Motor neuron (in vitro differentiated cells): ENCODE data around the gene CDH22. TPM values are rescaled to one million over a fixed set of nuclear protein-coding genes. Genes with fewer than 3 reads are reported as not detected.

Experiments used
- ATAC-seq, 8 experiments: fragments of 200-7000 bp; cut with Tn5 transposase; replicated peaks in 6 of 8; 2 replicates each; pipeline ENCODE4 v1.8.0; 2021; ENCODE audit warnings: mild to moderate bottlenecking in 8 of 8, moderate library complexity in 8 of 8
- H3K27ac ChIP-seq, 2 donors: fragments of 250-450 bp; sonication (Bioruptor Pico); 2 replicates each; pipeline ENCODE4 v1.9.0; 2021; ENCODE audit warnings: antibody characterized with exemption in 2 of 2, mild to moderate bottlenecking in 2 of 2, moderate library complexity in 1 of 2
- H3K4me1 ChIP-seq, 2 donors: fragments of 250-450 bp; sonication (Bioruptor Pico); replicated peaks in 1 of 2; 2 replicates each; pipeline ENCODE4 v1.6.1; 2021; ENCODE audit warnings: antibody characterized with exemption in 2 of 2, mild to moderate bottlenecking in 2 of 2, moderate library complexity in 1 of 2
- H3K4me3 ChIP-seq, 5 donors: fragments of 250-450 bp; sonication (Bioruptor Pico); 2 replicates each; pipeline ENCODE4 v1.9.0; 2021; ENCODE audit warnings: antibody characterized with exemption in 5 of 5, mild to moderate bottlenecking in 5 of 5, moderate library complexity in 4 of 5
- WGBS, 10 experiments: fragments of 450-650 bp; shearing (Covaris generic); methylation state at CpG; one replicate each; pipeline ENCODE4 v1.0.0; 2022; 5-methylcytosine and 5-hydroxymethylcytosine counted together
- in situ Hi-C, 9 experiments: fragments of 400-800 bp; cut with MboI; loops; one replicate each; pipeline ENCODE4 v1.15.0; 2021; ENCODE audit warnings: low sequenced_read_pairs in 9 of 9, low pct_unique_long_range_greater_than_20kb in 2 of 9; ENCODE audit not compliant: unreplicated experiment in 9 of 9
- total RNA-seq, 8 experiments: library from RNA; unstranded; fragments of 300-600 nt; gene quantifications; 2 replicates each; pipeline versions ENCODE4 v1.2.3 to v1.2.4, GENCODE V29; 2022

Gene CDH22
- total RNA-seq, 8 experiments from 2014 or later: 0.36 to 4.4 (median 2.3) TPM

GRCh38 chr20:46341074-46342009 is 33.0 kb upstream of the CDH22 start:
- no peak overlapping the region for H3K27ac ChIP-seq
- in situ Hi-C loops: loop anchor here in 4 of 9 experiments (10.0 to 25.0 kb wide), 3 partner anchors 204 to 329 kb away; partner anchors contain the start of gene MMP9 (in 1 of the 4)
- WGBS, 10 experiments: 8 to 60% (median 16%) methylated on average over 1 to 8 of the region's 24 CpGs; no CpG with 5 or more reads in 1 of the 10 experiments
- ATAC-seq: peak in 6 of 8 experiments; percentile 5 to 73 (median 58)
- peaks cover 54 to 60% of the 10 kb centered on the region in 2 donors for H3K4me1 ChIP-seq
- H3K4me3 ChIP-seq: no peak overlapping the region

GRCh38 chr20:46339037-46339436 is 30.7 kb upstream of the CDH22 start:
- in situ Hi-C loops: loop anchor here in 3 of 9 experiments (25.0 kb wide), 2 partner anchors 202 to 327 kb away; partner anchors contain the start of gene MMP9 (in 1 of the 3)

DNA sequence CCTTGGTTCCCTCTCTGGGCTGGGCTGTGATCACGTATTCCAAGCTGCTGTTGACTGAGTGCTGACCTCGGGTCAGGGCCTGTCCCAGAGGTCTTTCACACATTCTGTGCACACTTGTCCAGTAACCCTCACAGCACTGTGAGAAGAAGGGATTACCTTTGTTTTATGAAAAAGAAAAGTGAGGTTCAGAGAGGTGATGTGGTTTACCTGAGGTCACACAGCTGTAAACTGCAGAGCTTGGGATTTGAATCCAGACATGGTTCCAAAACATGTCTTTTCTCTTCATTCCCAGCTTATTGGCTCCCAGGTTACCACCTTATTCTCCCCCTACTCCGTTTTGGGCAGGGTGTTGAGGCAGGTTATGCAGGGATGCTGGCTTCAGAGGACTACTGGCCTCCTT is 28.4 kb upstream of the CDH22 start:
- no peak overlapping the region for H3K27ac ChIP-seq
- H3K4me1 ChIP-seq: peaks cover 61 to 70% of the 10 kb centered on the region in 2 donors
- no peak overlapping the region for H3K4me3 ChIP-seq
- 0 to 80% (median 47%) methylated on average over 1 to 3 of the region's 3 CpGs; no CpG with 5 or more reads in 2 of the 10 experiments for WGBS, 10 experiments
- no peak for ATAC-seq
- in situ Hi-C loops: loop anchor here in 3 of 9 experiments (25.0 kb wide), 2 partner anchors 199 to 324 kb away; partner anchors contain the start of gene MMP9 (in 1 of the 3)

More at GRCh38 chr20:46339037-46339436, 30.7 kb upstream of the CDH22 start:
- H3K4me1 ChIP-seq: peaks cover 68 to 70% of the 10 kb centered on the region in 2 donors
- WGBS, 10 experiments: 0 to 81% (median 60%) methylated on average over 1 to 4 of the region's 7 CpGs; no CpG with 5 or more reads in 1 of the 10 experiments
- ATAC-seq: no peak
- H3K27ac ChIP-seq: no peak overlapping the region
- no peak overlapping the region for H3K4me3 ChIP-seq

- Histone ChIP-seq H3K4me1 (peaks cover 59 to 62% of the 10 kb centered on the region in 2 donors), H3K27ac (peak overlapping the region in 1 of 2 donors; percentile 40), H3K4me3 (no peak overlapping the region)
- in situ Hi-C loops: loop anchor here in 3 of 9 experiments (25.0 kb wide), 2 partner anchors 197 to 322 kb away; partner anchors contain the start of gene MMP9 (in 1 of the 3)
- ATAC-seq: peak in 5 of 8 experiments; percentile 56 to 83 (median 62)
- 11 to 58% (median 21%) methylated on average over 1 to 4 of the region's 9 CpGs; no CpG with 5 or more reads in 5 of the 10 experiments for WGBS, 10 experiments
Observed at GRCh38 chr20:46334303-46334904, 26.1 kb upstream of the CDH22 start.

DNA sequence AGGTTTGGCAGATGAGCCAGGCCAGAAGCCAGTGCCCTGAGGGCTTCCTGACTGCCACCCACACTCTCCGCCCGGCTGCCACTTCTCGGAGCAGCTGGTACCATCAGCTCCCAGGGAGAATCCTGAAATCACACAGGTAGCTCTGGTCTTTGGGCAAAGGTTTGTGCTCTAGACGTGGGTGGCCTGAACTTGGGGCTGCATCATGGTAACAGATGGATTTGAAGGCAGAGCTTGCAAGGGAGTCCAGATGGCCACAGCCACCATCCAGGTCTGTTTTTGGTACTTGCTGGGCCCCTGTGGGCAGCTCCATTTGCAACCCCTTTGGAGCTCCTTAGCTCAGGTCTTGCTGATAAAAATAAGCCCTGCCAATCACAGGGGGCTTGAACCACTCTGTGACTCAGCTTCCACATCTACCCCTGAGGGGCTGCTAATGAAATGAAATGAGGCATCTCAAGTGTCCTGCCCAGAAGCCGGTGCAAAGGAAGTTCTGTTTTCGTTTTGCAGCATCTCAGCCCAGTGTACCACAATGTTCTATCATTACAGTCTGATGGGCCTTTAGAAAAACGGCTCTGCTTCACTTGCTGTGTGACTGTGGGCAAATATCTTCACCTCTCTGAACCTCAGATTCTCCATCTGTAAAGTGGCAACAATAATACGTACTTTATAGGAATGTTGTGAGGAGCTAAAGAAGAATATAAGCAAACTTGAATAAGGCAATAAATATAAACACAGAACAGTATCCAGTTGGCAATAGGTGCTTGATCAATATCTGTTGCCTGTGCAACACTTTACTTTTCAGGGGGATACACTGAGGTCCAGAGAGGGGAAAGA is 25.1 kb upstream of the CDH22 start:
- WGBS, 10 experiments: 11 to 100% (median 82%) methylated on average over 1 to 6 of the region's 8 CpGs; no CpG with 5 or more reads in 2 of the 10 experiments
- in situ Hi-C loops: loop anchor here in 3 of 9 experiments (25.0 kb wide), 2 partner anchors 196 to 321 kb away; partner anchors contain the start of gene MMP9 (in 1 of the 3)
- Histone ChIP-seq H3K27ac (no peak overlapping the region), H3K4me1 (peaks cover 62% of the 10 kb centered on the region in 2 donors), H3K4me3 (no peak overlapping the region)
- ATAC-seq: no peak

GRCh38 chr20:46332373-46333160 is 24.3 kb upstream of the CDH22 start:
- ATAC-seq: peak in 4 of 8 experiments; percentile 21 to 43 (median 26)
- 60 to 100% methylated on average over 1 of the region's 12 CpGs; no CpG with 5 or more reads in 8 of the 10 experiments for whole genome bisulfite sequencing, 10 experiments

GRCh38 chr20:46331611-46332361 is 23.5 kb upstream of the CDH22 start:
- no peak overlapping the region for H3K27ac ChIP-seq
- H3K4me1 ChIP-seq: peaks cover 64 to 66% of the 10 kb centered on the region in 2 donors
- no peak overlapping the region for H3K4me3 ChIP-seq
- 50 to 90% (median 80%) methylated on average over 1 to 8 of the region's 13 CpGs; no CpG with 5 or more reads in 5 of the 10 experiments for WGBS, 10 experiments
- in situ Hi-C loops: loop anchor here in 3 of 9 experiments (25.0 kb wide), 2 partner anchors 194 to 319 kb away; partner anchors contain the start of gene MMP9 (in 1 of the 3)
- ATAC-seq: peak in 6 of 8 experiments; percentile 14 to 95 (median 67)

More at GRCh38 chr20:46332373-46333160, 24.3 kb upstream of the CDH22 start:
- Histone ChIP-seq H3K4me1 (peaks cover 62% of the 10 kb centered on the region in 2 donors), H3K27ac (peak overlapping the region in 1 of 2 donors; percentile 49), H3K4me3 (no peak overlapping the region)
- in situ Hi-C loops: loop anchor here in 3 of 9 experiments (25.0 kb wide), 2 partner anchors 195 to 320 kb away; partner anchors contain the start of gene MMP9 (in 1 of the 3)

DNA sequence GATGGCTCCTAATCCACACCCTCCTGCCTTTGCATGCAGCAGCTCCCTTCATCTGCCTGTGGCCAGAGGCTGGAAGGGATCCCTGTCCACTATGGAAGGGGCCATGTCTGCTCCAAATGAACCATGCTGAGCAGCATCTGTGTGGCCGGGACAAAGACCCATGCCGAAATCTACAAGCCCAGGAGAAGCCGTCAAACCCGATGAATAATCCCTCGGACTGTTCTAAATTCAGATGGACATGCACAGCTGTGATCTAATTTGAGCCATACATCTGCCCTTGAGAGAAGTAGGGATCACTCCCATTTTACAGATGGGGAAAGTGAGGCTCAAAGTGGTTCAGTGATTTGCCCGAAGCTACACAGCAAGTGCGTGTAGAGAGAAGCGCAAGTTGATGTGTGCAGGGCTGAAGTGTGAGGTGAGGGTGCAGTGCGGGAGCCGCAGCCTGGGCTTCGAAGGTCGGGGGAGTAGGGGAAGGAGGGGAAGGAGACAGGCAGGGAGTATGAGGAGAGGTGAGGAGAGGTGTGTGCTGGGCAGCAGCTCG is 22.6 kb upstream of the CDH22 start:
- ATAC-seq: peak in 1 of 8 experiments; percentile 24
- WGBS, 10 experiments: 50 to 100% (median 91%) methylated on average over 1 to 4 of the region's 13 CpGs; no CpG with 5 or more reads in 4 of the 10 experiments
- in situ Hi-C loops: loop anchor here in 3 of 9 experiments (25.0 kb wide), 2 partner anchors 194 to 319 kb away; partner anchors contain the start of gene MMP9 (in 1 of the 3)
- H3K4me1 ChIP-seq: peaks cover 71 to 74% of the 10 kb centered on the region in 2 donors
- H3K27ac ChIP-seq: no peak overlapping the region
- H3K4me3 ChIP-seq: no peak overlapping the region

GRCh38 chr20:46330072-46330763 is 21.9 kb upstream of the CDH22 start:
- peak in 1 of 8 experiments; percentile 36 for ATAC-seq
- Histone ChIP-seq H3K4me3 (no peak overlapping the region), H3K4me1 (peaks cover 72 to 80% of the 10 kb centered on the region in 2 donors), H3K27ac (no peak overlapping the region)
- in situ Hi-C loops: loop anchor here in 3 of 9 experiments (25.0 kb wide), 2 partner anchors 193 to 318 kb away; partner anchors contain the start of gene MMP9 (in 1 of the 3)
- WGBS, 10 experiments: 0 to 100% (median 100%) methylated on average over 1 to 2 of the region's 13 CpGs; no CpG with 5 or more reads in 5 of the 10 experiments
